ENCODE data around the gene AMZ1. TPM values are rescaled to one million over a fixed set of nuclear protein-coding genes. Genes with fewer than 3 reads are reported as not detected.

Gene AMZ1
- total RNA-seq, 4 donors from 2014 or later, result 0.19 to 1.1 TPM; not detected in 2

DNA sequence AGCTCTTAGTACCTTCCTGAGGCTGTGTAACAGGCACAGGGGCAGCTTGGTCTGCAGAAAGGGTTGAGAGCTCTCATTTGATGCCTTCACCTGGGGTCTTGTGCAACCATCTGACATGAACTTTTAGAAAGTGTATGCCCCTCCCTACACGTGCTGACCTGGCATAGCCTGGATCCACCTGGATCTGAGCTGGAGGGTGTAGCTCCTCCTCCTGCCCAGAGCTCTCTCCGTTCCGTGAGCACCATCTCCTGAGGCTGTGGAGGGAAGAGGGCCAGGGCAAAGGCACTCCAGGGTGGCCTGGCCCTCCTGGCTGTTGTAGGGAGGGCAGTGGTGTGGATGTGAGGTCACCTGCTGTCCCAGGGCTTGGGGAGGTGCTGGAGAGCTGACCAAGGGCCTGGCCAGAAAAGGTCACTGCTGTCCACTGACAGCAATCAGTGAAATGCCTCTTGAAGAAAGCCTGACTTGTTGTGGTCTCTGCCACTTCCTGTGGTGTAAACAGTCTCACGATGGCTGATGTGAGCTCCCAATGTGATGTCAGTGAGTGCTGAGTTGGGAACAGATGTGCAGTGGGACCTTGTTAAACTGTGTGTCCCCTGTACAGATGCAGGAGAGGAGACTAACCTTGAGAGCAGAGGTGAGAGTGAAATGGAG is 23.0 kb downstream of the AMZ1 start:
- TF ChIP-seq, protein P1, sequence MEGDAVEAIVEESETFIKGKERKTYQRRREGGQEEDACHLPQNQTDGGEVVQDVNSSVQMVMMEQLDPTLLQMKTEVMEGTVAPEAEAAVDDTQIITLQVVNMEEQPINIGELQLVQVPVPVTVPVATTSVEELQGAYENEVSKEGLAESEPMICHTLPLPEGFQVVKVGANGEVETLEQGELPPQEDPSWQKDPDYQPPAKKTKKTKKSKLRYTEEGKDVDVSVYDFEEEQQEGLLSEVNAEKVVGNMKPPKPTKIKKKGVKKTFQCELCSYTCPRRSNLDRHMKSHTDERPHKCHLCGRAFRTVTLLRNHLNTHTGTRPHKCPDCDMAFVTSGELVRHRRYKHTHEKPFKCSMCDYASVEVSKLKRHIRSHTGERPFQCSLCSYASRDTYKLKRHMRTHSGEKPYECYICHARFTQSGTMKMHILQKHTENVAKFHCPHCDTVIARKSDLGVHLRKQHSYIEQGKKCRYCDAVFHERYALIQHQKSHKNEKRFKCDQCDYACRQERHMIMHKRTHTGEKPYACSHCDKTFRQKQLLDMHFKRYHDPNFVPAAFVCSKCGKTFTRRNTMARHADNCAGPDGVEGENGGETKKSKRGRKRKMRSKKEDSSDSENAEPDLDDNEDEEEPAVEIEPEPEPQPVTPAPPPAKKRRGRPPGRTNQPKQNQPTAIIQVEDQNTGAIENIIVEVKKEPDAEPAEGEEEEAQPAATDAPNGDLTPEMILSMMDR (IDR thresholded peaks at IDR 0.05), result no peak
- ATAC-seq (ENCODE audit: low FRiP score) (no peak), DNase-seq (ENCODE audit: low spot score) (no peak)

DNA sequence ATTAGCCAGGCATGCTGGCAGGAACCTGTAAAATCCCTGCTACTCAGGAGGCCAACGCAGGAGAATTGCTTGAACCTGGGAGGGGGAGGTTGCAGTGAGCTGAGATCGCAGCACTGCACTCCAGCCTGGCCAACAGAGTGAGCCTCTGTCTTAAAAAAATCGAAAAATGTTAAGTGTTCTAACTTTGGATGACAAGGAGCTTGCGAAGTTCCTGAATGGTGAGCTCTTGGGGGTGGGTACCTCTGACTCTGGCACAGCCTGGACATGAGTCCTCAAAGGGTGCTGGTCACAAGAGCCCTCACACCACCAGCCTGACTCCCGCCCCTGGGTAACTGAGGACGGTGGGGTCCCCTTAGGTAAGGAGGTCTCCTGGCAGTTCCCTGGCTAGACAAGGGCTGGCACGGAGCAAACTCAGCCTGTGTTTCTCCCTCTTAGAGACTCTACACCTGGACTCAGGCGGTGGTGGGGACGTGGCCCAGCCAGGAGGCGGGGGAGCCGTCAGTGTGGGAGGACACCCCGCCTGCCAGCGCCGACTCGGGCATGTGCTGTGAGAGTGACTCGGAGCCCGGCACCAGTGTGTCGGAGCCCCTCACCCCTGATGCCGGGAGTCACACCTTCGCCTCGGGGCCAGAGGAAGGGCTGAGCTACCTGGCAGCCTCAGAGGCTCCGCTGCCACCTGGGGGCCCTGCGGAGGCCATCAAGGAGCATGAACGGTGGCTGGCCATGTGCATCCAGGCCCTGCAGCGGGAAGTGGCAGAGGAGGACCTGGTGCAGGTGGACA is 24.1 kb downstream of the AMZ1 start:
- DNase-seq (ENCODE audit: low spot score) (no peak), ATAC-seq (ENCODE audit: low FRiP score) (no peak)
- TF ChIP-seq, protein P1 (IDR thresholded peaks at IDR 0.05), result no peak

DNA sequence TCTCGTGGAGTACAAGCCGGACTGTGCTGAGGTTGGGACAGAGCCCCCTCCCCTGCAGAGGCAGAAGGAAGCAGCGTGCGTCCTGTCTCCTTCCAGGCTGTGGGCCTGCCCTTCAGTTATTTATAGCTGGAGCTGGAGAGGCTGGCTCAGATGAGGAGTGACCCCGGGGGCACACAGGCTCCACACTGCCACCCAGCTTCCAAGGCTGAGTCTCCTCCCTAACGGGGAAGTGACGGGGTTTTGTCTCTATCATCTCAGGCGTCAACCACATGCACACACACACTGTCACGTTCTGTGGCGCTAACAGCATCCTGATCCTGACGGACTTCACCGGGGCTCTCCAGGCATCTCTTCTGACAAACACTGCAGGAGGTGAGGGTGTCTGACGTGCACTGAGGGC is 25.4 kb downstream of the AMZ1 start:
- no peak for ATAC-seq (ENCODE audit: low FRiP score)
- DNase-seq (ENCODE audit: low spot score), result no peak
- TF ChIP-seq, protein P1 (IDR thresholded peaks at IDR 0.05), result no peak

DNA sequence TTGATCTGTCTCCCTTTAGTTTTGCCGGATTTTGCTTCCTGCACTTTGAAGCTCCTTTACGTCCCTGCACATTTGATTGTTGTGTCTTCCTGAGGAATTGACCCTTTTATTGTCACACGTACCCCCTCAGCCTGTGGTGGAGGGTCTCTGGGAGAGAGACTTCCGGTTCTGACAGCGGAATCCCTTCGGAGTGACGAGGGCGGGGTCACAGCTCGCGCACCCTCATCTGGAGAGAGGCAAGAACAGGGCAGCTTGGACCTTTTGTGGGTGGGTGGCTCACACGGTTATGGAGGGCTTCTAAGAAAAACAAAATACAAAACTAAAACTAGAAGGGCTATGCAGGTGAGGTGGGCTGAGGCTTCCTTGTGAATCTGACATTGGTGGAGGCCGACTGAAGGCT is 26.0 kb downstream of the AMZ1 start:
- DNase-seq (ENCODE audit: low spot score), result no peak
- TF ChIP-seq, protein P1 (IDR thresholded peaks at IDR 0.05), result no peak
- ATAC-seq (ENCODE audit: low FRiP score), result no peak

DNA sequence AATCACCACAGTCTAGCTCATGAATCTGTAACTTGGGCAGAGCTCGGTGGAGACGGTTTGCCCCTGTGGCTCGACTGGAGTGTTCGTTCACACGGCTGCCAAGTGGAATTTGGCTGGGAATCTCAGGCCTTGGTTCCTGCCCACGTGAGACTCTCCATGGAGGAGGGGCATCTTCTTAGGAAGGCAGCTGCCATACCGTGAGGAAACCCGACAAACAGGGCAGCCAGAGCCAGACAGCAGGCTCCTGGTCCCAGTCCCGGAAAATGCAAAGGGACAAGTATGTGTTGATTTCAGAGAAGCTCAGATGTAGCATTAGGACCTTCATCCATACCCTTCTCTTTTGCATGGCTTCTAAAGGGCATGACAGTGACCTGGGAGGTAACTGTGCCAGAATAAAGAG is 26.6 kb downstream of the AMZ1 start:
- TF ChIP-seq, protein P1 (IDR thresholded peaks at IDR 0.05), result no peak
- DNase-seq (ENCODE audit: low spot score) (no peak), ATAC-seq (ENCODE audit: low FRiP score) (no peak)

DNA sequence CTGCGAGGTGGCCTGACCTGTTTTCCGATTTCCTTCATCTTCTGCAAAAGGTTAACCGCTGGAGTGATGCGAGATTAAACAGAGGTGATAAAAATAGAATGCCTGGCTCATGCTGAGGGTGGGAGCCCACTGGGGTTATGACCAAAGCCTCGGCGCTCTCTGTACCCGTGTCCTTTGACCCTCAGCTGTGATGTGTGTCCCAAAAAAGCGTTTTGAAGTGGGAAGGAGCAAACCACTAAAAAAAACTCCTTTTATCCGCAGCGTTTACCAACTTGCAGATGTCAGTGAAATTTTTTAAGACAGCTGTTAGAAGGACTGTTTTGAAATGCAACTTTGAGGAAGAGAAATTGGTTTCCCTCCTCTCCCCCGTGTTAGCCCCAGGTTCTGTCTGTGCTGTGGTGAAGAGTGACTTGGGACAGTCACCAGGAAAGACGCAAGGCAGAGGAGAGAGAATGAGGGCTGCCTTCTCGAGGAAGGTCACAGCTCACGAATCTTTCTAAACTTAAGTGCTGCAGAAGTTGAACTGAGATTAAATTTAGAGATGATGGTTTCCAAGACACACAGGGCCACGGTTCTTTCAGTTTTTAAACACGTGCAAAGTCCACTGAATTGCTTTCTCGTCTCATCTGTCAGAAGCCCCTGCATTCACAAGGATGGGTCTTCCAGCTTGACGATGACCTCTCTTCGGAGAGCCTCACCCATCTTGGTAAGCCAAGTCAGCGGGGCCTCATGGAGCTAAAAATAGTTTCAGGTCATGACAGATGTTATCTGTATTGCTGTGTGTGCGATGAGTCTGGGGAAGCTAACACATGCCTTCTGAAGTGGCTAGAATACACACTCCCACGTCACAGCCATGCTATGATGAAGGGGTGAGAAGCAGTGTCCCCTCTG is 27.6 kb downstream of the AMZ1 start:
- ATAC-seq (ENCODE audit: low FRiP score) (no peak), DNase-seq (ENCODE audit: low spot score) (no peak)
- TF ChIP-seq, protein P1 (IDR thresholded peaks at IDR 0.05), result no peak

Measured in omental fat pad (tissue), 4 donors.